Memory B cell (primary cell): Measurements from ENCODE around the gene PPP1R9B.
A peak's percentile ranks its signal among the peaks of the same experiment; 100 is the strongest.

Experiments used
- ATAC-seq: fragments of 150-1000 bp; cut with Tn5 transposase; 2 replicates; pipeline ENCODE4 v1.10.0; 2021; ENCODE audit warnings: low read depth, mild to moderate bottlenecking, moderate library complexity
- DNase-seq, 2 donors: peaks; one replicate each; pipeline ENCODE4 v3.0.0; 2022; ENCODE audit warnings: low spot score in 2 of 2
- H3K27ac Mint-ChIP-seq: one replicate; pipeline ENCODE4 v1.8.0; 2022; ENCODE audit warnings: mild to moderate bottlenecking, moderate library complexity, mixed read lengths
- H3K27me3 Mint-ChIP-seq: one replicate; pipeline ENCODE4 v1.8.0; 2022; ENCODE audit warnings: mixed read lengths
- H3K36me3 Mint-ChIP-seq: one replicate; pipeline ENCODE4 v1.8.0; 2022; ENCODE audit warnings: mild to moderate bottlenecking, mixed read lengths
- H3K4me1 Mint-ChIP-seq: one replicate; pipeline ENCODE4 v1.8.0; 2022; ENCODE audit warnings: mixed read lengths
- H3K4me3 Mint-ChIP-seq: one replicate; pipeline ENCODE4 v1.8.0; 2022; ENCODE audit warnings: mild to moderate bottlenecking, moderate library complexity, mixed read lengths
- H3K9me3 Mint-ChIP-seq: one replicate; pipeline ENCODE4 v1.8.0; 2022; ENCODE audit warnings: mixed read lengths

PPP1R9B gene

DNA sequence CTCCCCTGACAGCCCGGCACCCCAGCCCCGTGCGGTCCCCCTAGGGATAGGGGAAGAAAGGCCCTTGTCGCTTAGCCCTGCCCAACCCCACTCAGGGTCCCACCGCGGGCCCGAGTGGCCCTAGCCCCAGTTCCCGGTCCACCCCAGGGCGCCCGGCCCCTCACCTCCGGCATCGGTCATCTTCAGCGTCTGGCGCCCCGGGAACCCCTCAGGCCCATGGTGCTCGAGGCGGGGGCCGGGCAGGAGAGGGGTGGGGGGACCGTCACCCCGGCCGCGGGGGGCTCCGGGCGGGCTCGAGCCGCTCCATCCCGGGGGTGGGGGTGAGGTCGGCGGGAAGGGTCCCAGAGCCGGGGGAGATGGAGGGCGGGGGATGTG is 21.1 kb downstream of the PPP1R9B start:
- Mint-ChIP-seq H3K27me3 (peaks cover 9% of the 10 kb centered on the region), H3K27ac (peak overlapping the region; percentile 39), H3K4me1 (peaks cover 28% of the 10 kb centered on the region), H3K36me3 (peaks cover 3% of the 10 kb centered on the region), H3K4me3 (peak overlapping the region; percentile 80), H3K9me3 (no peaks in the 10 kb centered on the region)
- DNase-seq (peak in 1 of 2 donors; percentile 42), ATAC-seq (no peak)

DNA sequence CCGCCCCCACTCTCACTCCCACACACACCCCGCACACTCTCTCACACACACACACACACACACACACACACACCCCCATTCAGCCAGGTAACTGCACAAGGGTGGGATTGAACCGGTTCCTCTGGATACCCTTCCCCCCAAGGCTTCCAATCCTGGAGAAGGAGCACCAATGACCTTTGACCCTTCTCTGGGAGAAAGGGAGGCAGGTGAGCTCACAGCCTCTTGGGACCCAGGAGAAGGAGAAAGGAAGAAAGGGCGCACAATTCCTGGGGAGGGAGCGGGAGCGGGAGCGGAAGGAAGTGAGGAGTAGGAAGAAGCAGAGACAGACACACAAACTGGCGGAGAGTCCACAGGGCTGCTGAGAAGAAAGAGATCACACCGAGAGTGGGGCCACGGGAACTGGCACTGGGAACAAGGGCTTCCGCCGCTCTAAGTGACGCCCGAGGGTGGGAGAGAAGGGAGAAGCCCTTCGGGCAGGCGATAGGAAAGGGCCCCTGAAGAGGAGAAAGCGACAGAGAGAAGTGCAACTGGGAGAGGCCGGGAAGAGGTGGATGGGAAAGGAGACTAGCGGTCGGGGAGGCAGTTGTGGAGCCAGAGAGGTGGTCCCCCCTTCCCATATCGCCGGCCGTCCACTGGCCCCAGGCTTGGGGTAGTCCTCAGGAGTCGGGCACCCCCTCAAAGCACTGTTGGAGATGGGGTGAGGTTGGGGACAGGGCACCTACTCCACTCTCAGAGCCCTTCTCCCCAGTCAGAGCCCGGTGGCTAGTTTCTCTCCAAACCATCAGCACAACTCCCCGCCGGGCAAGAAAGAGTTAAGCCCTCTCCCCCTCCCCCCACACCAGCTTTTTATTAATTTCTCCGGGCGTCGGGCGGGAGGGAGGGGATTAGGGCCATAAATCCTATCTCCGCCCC is 21.8 kb downstream of the PPP1R9B start:
- peaks cover 25% of the 10 kb centered on the region for H3K4me1 Mint-ChIP-seq
- peaks cover 9% of the 10 kb centered on the region for H3K27me3 Mint-ChIP-seq
- peak overlapping the region; percentile 87 for H3K4me3 Mint-ChIP-seq
- no peaks in the 10 kb centered on the region for H3K36me3 Mint-ChIP-seq
- ATAC-seq, result no peak
- peak overlapping the region; percentile 48 for H3K27ac Mint-ChIP-seq
- DNase-seq, result no peak
- no peaks in the 10 kb centered on the region for H3K9me3 Mint-ChIP-seq

DNA sequence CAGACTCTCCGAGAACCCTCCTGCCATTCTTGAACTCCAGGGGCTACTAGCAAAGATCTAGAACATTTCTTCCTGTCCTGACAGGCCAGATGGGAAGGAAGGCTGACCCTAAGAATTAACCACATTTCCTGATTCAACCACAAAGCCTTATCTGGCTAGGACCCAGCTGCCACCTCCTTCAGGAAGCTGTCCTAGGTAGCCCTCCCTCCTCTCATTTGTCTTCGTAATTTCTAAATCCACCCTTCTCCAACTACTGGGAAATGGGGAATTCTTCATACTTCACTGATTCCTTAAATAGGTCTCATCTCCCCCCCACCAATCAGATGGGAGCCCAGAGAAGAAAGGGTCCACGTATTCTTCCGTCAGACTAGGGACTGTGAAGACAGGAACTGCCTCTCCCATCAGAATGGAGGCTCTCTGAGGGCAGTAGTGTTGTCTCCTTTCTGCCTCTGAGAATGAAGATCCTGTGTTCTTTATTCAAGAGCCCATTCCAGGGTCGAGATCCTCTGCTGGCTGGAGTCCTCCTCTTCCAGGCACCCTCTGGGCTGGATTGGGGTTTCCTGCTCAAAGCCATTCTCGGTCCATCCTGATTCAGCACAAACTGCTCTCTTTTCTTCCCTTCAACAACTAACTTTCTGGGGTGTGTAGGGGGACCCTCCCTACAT is 22.6 kb downstream of the PPP1R9B start:
- Mint-ChIP-seq H3K9me3 (no peaks in the 10 kb centered on the region), H3K36me3 (no peaks in the 10 kb centered on the region), H3K4me3 (no peak overlapping the region), H3K27ac (no peak overlapping the region), H3K4me1 (peaks cover 25% of the 10 kb centered on the region), H3K27me3 (peaks cover 9% of the 10 kb centered on the region)
- ATAC-seq, result no peak
- DNase-seq, result no peak

DNA sequence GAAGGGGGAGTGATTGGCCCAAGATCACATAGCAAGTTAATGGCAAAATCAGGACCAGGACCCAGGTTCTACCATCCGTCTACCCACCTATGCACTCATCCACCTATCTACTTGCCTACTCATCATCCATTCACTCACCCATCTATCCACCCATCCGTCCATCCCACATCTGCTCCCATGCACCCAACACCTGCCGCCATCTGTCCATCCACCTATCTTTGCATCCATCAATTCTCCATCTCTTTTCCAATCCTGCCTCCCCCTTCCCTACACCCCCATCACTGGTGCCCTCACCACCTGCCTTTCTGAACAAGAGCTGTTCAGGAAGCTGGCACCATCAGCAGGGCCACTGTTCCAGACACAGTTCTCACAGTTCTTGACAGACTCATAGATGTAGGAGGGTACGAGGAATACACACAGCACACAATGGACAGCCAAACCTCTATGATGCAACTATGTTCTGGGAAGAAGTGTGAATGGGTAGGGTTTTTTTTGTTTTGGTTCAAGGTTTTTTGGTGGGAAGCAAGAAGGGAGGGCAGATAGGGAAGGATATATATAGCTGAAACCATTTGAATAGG is 25.0 kb downstream of the PPP1R9B start:
- DNase-seq, result no peak
- no peak for ATAC-seq
- H3K27ac Mint-ChIP-seq, result no peak overlapping the region
- peaks cover 10% of the 10 kb centered on the region for H3K27me3 Mint-ChIP-seq
- no peaks in the 10 kb centered on the region for H3K36me3 Mint-ChIP-seq
- peaks cover 14% of the 10 kb centered on the region for H3K4me1 Mint-ChIP-seq
- no peaks in the 10 kb centered on the region for H3K9me3 Mint-ChIP-seq
- no peak overlapping the region for H3K4me3 Mint-ChIP-seq

DNA sequence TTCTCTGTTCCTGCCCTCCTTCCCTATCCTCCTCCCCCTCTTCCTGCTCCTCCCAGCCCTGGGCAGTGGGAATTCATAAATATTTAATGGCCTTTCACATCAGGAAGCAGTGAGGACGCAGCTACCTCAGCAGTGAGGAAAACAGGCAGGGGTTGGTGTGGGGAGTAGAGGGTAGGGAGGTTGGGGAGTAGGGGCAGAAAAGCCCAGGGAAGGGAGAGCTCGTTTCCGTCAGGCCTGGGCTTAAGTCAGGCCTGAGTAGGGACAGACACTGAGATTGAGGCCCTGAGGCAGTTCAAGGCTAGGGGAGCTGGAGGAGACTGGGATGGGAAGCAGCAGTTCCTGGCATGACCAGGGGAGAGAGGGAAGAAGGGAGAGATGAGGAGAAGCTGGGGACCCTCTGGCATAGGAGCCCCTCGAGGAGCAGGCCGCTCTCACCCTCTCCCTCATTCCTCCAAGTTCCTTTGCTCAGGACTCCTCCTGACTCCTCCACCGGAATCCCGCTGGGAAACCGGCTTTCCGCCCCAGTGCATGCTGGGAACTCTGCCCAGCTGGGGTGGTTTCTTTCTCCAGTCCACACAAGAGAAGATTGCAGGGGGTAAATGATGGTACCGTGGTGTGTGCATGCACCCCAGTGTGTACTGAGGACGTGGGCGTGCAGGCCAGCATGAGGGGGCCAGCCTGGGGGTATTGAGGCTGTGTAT is 26.7 kb downstream of the PPP1R9B start:
- peaks cover 10% of the 10 kb centered on the region for H3K27me3 Mint-ChIP-seq
- ATAC-seq (no peak), DNase-seq (no peak)
- no peak overlapping the region for H3K4me3 Mint-ChIP-seq
- H3K4me1 Mint-ChIP-seq, result peaks cover 9% of the 10 kb centered on the region
- H3K9me3 Mint-ChIP-seq, result no peaks in the 10 kb centered on the region
- H3K27ac Mint-ChIP-seq, result no peak overlapping the region
- no peaks in the 10 kb centered on the region for H3K36me3 Mint-ChIP-seq

DNA sequence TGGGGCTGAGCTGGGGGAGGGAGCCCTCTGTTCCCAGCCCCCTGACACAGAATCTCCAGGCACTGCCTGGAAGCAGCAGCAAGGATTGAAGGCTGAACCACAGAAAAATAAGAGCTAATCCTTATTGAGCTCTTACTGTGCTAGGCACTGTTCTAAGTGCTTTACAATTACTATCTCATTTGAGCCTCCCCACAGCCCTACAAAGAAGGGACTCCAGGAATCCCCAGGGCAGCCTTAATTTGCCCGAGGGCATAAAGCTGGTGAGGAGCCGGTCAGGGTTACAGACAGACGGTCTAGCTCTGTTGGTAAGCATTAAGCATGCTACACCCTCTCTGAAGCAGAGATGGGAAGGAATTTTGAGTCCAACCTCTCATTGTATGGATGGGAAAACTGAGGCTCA is 27.5 kb downstream of the PPP1R9B start:
- H3K27me3 Mint-ChIP-seq, result peaks cover 9% of the 10 kb centered on the region
- peaks cover 2% of the 10 kb centered on the region for H3K4me1 Mint-ChIP-seq
- no peak overlapping the region for H3K27ac Mint-ChIP-seq
- H3K9me3 Mint-ChIP-seq, result no peaks in the 10 kb centered on the region
- ATAC-seq (no peak), DNase-seq (no peak)
- no peak overlapping the region for H3K4me3 Mint-ChIP-seq
- no peaks in the 10 kb centered on the region for H3K36me3 Mint-ChIP-seq

DNA sequence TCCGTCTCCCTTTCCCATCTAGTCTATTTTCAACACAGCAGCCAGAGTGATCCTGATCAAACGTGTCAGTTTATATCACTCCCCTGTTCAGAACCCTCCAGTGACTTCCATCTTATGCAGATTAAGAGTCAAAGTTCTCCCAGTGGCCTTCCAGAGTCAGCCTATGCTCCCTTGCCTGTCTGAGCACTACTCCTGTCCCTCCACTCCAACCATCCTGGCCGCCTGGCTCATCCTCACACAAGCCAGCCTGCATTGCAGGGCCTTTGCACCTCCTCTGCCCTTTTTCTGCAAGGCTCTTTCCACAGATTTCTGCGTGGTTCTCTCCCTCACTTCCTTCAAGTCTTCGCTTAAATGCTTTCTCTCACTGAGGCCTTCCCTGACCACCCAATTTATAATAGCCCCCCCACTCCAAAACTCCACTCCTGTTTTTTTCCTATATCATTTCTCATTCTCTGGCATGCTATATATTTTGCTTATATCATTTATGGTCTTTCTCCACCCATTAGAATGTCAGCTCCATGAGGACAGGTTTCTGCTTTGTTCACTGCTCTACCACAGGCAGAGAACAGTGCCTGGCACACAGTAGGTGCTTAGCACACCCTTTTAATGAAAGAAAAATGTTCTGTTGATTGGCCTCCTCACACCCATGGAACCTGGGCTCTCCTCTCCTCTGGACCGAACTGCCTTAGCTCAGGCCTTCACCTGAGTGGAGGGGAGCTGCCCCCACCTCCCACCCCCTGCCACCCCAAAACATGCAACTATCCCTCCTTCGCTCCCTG is 29.8 kb downstream of the PPP1R9B start:
- peaks cover 15% of the 10 kb centered on the region for H3K27me3 Mint-ChIP-seq
- no peaks in the 10 kb centered on the region for H3K36me3 Mint-ChIP-seq
- peaks cover 5% of the 10 kb centered on the region for H3K4me1 Mint-ChIP-seq
- H3K4me3 Mint-ChIP-seq, result no peak overlapping the region
- DNase-seq, result no peak
- H3K27ac Mint-ChIP-seq, result no peak overlapping the region
- ATAC-seq, result no peak
- H3K9me3 Mint-ChIP-seq, result no peaks in the 10 kb centered on the region

DNA sequence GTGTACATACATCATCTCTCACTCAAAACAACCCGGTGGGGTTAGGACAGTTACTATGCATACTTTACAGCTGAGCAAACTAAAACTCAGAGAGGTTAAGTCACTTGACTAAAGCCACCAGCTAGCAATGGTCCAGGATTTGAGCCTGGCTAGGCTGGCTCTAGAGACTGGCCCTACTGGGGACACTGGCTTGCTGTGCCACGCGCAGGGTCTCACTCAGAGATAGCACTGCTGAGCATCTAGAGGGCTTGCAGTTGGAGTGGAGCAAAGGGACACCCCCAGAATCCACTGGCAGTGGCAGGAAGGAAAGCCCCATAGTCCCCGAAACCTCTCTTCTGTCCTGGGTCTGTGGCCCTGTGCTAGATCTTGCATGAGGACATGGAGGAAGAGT is 31.7 kb downstream of the PPP1R9B start:
- peaks cover 11% of the 10 kb centered on the region for H3K4me1 Mint-ChIP-seq
- peaks cover 22% of the 10 kb centered on the region for H3K27me3 Mint-ChIP-seq
- no peak overlapping the region for H3K27ac Mint-ChIP-seq
- ATAC-seq, result no peak
- DNase-seq, result no peak
- H3K9me3 Mint-ChIP-seq, result no peaks in the 10 kb centered on the region
- no peaks in the 10 kb centered on the region for H3K36me3 Mint-ChIP-seq
- H3K4me3 Mint-ChIP-seq, result no peak overlapping the region

DNA sequence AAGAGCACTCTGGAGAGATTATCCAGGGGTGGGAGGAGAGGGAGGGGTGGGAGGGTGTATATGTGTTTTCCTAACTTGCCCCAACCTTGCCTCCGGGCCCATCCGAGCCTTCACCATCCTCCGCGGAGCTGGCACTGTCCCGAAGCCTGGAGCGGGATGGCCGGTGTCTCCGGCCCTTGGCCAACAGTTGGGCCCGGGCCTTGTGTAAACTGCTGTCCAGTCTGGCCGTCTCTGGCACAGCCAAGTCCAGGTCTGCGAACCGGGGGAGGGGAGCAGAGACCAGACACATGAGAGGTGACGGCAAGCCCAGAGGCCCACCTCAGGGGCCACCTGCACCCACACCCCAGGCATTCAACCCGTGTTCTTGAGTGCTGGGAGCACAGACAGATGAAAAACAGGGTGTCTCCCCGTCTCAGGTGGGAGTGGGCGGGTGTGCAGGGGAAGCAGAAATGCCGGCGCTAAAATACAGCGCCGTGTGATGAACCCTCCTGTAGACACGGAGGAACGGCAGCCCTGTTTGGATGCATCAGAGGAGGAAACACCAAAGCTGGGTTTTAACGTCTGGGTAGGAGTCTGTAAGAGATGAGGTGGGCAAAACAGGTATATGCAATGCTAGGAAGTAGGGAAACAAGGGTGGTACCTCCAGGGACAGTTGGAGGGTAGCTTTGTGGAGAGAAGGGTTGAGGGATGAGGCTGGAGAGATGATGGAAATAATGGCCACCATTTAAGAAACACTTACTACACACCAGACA is 32.2 kb downstream of the PPP1R9B start:
- Mint-ChIP-seq H3K27ac (no peak overlapping the region), H3K36me3 (no peaks in the 10 kb centered on the region), H3K9me3 (no peaks in the 10 kb centered on the region), H3K4me1 (peaks cover 11% of the 10 kb centered on the region), H3K4me3 (no peak overlapping the region), H3K27me3 (peaks cover 25% of the 10 kb centered on the region)
- ATAC-seq (no peak), DNase-seq (no peak)

DNA sequence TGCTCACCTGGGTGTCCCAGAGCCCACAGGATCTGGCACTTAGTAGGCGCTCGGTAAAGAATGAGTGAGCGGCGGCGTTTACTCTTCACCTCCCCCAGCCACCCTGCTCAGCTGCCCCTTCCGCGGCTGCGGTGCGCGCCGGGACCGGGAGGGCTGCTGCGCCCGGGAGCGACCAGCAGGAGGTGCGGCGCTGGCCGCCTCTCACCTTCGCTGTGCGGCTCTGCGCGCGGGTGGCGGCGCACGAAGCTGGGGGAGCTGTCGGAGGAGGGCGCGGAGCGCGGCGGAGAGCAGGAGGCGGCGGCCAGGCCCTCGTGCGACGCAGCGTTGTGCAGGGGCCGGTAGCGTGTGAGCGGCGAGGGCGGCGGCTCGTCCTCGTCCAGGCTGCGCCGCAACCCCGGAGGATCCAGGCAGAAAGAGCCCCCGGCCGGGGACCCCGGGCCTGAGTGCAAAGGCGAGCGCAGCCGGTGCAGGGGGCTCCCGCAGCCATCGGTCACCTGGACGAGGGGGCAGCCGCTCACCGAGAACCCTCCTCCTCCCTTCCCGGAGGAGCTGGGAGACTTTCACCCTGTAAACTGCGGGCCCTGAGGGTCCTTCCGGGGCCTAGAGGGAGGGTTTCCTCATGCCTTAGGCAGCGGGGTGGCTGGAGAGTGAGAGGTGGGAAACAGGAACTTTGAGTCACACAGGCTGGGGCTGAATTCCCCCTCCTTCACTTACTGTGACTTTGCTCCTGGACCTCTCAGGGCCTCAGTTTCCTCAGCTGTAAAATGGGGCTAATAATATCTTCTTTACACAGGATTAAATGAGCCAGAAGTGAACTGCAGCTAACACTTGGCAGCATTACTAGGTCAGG is 33.0 kb downstream of the PPP1R9B start:
- H3K4me3 Mint-ChIP-seq, result peak overlapping the region; percentile 68
- H3K36me3 Mint-ChIP-seq, result no peaks in the 10 kb centered on the region
- peaks cover 11% of the 10 kb centered on the region for H3K4me1 Mint-ChIP-seq
- no peaks in the 10 kb centered on the region for H3K9me3 Mint-ChIP-seq
- DNase-seq (peak; percentile 62 to 67), ATAC-seq (peak; percentile 93)
- H3K27me3 Mint-ChIP-seq, result peaks cover 24% of the 10 kb centered on the region
- no peak overlapping the region for H3K27ac Mint-ChIP-seq

DNA sequence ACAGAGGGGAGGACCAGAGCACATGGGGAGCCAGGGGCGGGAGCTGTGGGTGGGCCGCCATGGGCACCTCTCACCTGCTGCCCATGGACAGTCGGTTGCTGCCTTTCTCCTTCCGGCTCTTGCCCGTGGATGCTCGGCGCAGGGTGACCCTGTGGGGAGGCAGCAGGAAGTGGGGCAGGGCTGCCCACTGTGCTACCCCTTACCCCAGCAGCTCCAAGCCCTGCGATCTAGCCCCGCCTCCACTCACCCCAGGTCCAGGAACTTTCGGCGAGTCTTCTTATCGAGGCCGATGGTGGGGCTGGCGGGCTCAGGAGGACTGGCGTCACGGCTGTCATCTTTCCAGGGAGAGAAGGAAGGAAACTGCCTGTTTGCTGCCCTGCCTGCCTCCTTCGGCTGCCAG is 34.7 kb downstream of the PPP1R9B start:
- no peak overlapping the region for H3K27ac Mint-ChIP-seq

DNA sequence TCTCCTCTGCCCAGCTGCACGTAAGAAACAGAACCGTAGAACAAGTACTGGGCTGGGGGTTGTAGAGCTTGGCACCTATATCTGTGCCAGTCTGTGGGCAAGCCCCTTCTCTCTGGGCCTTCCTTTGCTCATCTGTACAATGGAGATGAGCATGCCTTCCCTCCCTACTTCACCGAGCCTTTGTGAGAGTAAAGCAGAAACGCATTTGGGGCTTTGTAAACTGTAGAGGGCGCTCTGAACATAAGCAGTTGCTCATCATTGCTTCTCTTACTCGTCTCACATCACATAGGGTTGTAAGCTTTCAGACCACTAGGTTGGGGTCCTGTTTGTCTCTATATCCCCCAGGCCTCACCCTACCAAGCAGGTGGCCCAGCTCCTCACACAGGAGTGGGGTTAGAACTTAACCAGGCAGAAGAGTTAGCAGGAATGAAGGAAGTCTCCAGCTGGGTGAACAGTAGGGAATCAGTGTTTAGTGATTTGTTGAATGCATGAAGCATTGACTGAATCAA is 35.6 kb downstream of the PPP1R9B start:
- peak in 1 of 2 donors; percentile 50 for DNase-seq

More for the DNA sequence above, 34.7 kb downstream of the PPP1R9B start:
- peaks cover 11% of the 10 kb centered on the region for H3K4me1 Mint-ChIP-seq
- peaks cover 22% of the 10 kb centered on the region for H3K27me3 Mint-ChIP-seq
- ATAC-seq (no peak), DNase-seq (no peak)
- no peaks in the 10 kb centered on the region for H3K9me3 Mint-ChIP-seq
- H3K36me3 Mint-ChIP-seq, result no peaks in the 10 kb centered on the region
- no peak overlapping the region for H3K4me3 Mint-ChIP-seq

More for the DNA sequence above, 35.6 kb downstream of the PPP1R9B start:
- Mint-ChIP-seq H3K9me3 (no peaks in the 10 kb centered on the region), H3K27me3 (peaks cover 22% of the 10 kb centered on the region), H3K4me3 (no peak overlapping the region), H3K36me3 (no peaks in the 10 kb centered on the region), H3K27ac (no peak overlapping the region), H3K4me1 (peaks cover 11% of the 10 kb centered on the region)
- ATAC-seq, result peak; percentile 49
